ENCODE results near the gene PDGFB.
A peak's percentile ranks its signal among the peaks of the same experiment; 100 is the strongest.

The PDGFB gene

DNA sequence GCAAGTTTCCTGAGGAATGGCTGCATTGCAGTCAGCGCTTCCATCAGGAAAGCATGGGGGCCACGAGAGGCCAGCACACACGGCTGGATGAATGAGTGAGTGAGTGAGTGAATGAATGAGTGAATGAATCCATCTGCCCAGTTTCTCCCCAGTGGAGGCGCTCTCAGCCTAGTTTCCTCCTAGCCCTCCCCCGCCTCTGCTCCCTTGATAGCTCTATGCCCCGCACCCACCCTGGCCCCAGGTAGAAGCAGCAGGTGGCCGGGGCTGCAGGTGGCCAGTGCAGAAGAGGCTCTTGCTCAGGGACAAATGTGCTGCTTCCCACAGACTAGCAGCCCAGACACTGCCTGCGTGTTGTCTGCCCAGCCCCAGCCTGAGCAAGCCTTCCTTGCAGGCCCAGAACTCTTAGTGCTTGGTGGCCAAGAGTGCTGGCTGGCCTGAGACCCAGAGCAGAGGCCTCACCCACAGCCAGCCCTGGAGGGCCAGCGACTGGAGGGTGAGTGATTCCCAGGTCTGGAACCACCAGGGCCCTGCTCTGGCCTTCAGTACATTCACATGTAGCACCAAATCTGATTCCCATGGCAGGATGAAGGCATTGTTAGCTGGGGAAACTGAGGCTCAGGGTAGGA lies 31.1 kb upstream of the PDGFB start:
- H3K9me3 ChIP-seq (ENCODE audit: severe bottlenecking) = peaks cover 8% of the 10 kb centered on the region
- no peaks in the 10 kb centered on the region for H3K36me3 ChIP-seq
- peak; percentile 47 for DNase-seq
- TF ChIP-seq, protein P1, sequence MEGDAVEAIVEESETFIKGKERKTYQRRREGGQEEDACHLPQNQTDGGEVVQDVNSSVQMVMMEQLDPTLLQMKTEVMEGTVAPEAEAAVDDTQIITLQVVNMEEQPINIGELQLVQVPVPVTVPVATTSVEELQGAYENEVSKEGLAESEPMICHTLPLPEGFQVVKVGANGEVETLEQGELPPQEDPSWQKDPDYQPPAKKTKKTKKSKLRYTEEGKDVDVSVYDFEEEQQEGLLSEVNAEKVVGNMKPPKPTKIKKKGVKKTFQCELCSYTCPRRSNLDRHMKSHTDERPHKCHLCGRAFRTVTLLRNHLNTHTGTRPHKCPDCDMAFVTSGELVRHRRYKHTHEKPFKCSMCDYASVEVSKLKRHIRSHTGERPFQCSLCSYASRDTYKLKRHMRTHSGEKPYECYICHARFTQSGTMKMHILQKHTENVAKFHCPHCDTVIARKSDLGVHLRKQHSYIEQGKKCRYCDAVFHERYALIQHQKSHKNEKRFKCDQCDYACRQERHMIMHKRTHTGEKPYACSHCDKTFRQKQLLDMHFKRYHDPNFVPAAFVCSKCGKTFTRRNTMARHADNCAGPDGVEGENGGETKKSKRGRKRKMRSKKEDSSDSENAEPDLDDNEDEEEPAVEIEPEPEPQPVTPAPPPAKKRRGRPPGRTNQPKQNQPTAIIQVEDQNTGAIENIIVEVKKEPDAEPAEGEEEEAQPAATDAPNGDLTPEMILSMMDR (IDR thresholded peaks at IDR 0.05; ENCODE audit: low read depth, low read length) = peak; percentile 45
- no peaks in the 10 kb centered on the region for H3K27me3 ChIP-seq (ENCODE audit: insufficient read depth, low read depth, severe bottlenecking)
- H3K27ac ChIP-seq = no peak overlapping the region
- no peak overlapping the region for H3K4me3 ChIP-seq (ENCODE audit: low read depth, low read length)

DNA sequence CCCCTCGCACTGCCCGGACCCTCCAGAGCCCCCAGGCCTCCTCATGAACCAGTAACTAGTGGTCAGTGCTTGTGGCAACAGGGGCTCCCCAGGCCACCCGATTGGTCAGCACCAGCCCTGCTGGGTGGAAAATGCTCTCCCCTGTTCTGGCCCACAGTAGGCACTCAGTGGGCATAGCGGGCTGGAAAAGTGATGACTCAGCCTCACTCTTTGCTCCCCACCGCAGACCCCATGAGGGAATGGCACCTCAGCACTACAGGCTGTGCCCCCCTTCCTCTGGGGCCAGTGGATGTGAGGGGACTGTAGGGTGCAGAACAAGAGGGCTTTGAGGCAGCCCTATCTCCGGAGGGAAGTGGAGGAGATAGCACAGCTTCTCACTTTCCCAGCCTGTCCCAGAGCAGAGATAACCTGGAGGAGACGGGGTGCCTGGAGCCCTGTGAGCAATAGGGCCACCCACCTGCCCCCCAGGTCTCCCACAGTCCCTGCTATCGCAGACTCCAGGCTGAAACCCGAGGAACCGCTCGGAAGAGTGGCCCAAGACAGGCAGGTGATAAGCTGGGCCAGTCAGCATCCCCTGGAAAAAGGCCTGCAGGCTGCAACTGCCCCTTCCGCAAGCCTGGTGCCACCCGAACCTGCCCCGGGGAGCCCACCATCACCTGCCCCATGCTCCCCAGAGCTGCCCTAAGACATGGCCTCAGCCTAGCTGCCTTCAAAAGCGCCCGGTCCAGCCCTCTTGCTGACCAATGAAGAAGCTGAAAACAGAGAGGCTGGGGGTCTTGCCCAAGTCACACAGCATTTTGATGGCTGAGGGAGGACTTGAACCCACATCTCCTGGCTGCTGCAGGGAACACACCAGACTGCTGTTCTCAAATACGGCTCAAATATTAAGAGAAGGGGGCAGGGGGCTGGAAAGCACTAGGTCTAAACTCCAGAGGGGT lies 29.4 kb upstream of the PDGFB start:
- H3K36me3 ChIP-seq = no peaks in the 10 kb centered on the region
- H3K27ac ChIP-seq = no peak overlapping the region
- H3K27me3 ChIP-seq (ENCODE audit: insufficient read depth, low read depth, severe bottlenecking) = no peaks in the 10 kb centered on the region
- peaks cover 8% of the 10 kb centered on the region for H3K9me3 ChIP-seq (ENCODE audit: severe bottlenecking)
- DNase-seq = no peak
- no peak overlapping the region for H3K4me3 ChIP-seq (ENCODE audit: low read depth, low read length)
- TF ChIP-seq, protein P1 (IDR thresholded peaks at IDR 0.05; ENCODE audit: low read depth, low read length) = no peak

DNA sequence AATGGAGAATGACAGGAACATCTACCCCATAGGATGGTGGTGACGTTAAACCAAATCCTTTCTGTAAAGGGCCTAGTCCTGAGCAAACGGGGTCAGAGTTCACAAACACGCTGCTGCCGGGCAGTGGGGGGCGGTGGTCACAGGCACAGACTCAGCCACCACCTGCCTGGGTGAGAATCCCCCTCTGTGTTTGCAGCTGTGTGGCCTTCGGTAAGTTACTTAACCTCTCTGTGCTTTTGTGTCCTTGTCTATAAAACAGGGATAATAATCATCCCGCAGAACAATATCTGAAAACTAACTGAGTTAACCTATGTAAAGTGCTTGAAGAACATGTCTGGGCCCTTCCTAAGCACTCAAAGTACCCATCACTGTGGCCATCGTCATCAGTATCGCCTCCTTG lies 26.0 kb upstream of the PDGFB start:
- H3K27me3 ChIP-seq (ENCODE audit: insufficient read depth, low read depth, severe bottlenecking) = no peaks in the 10 kb centered on the region
- DNase-seq = no peak
- no peaks in the 10 kb centered on the region for H3K36me3 ChIP-seq
- H3K9me3 ChIP-seq (ENCODE audit: severe bottlenecking) = peaks cover 3% of the 10 kb centered on the region
- no peak overlapping the region for H3K27ac ChIP-seq
- H3K4me3 ChIP-seq (ENCODE audit: low read depth, low read length) = no peak overlapping the region
- TF ChIP-seq, protein P1 (IDR thresholded peaks at IDR 0.05; ENCODE audit: low read depth, low read length) = no peak

DNA sequence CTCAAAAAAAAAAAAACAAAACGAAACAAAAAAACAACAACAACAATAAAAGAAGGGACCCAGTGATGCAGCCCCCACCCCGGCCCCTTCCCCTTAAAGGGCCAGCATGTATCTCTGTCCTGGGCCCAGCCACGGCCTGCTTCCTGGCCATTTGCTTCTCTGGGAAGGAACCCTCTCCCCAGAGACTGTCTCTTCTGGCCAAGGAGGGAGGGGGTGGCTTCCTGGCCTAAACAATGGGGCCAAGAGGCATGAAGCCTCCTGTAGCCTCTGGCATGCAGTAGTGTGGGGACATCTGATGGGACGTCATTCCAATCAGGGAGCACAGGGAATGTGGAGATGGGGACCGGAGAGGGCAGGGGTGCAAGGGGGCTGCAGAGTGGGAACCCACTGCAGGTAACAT lies 25.5 kb upstream of the PDGFB start:
- H3K27ac ChIP-seq = no peak overlapping the region
- no peaks in the 10 kb centered on the region for H3K36me3 ChIP-seq
- peaks cover 3% of the 10 kb centered on the region for H3K9me3 ChIP-seq (ENCODE audit: severe bottlenecking)
- TF ChIP-seq, protein P1 (IDR thresholded peaks at IDR 0.05; ENCODE audit: low read depth, low read length) = no peak
- DNase-seq = no peak
- no peaks in the 10 kb centered on the region for H3K27me3 ChIP-seq (ENCODE audit: insufficient read depth, low read depth, severe bottlenecking)
- no peak overlapping the region for H3K4me3 ChIP-seq (ENCODE audit: low read depth, low read length)

DNA sequence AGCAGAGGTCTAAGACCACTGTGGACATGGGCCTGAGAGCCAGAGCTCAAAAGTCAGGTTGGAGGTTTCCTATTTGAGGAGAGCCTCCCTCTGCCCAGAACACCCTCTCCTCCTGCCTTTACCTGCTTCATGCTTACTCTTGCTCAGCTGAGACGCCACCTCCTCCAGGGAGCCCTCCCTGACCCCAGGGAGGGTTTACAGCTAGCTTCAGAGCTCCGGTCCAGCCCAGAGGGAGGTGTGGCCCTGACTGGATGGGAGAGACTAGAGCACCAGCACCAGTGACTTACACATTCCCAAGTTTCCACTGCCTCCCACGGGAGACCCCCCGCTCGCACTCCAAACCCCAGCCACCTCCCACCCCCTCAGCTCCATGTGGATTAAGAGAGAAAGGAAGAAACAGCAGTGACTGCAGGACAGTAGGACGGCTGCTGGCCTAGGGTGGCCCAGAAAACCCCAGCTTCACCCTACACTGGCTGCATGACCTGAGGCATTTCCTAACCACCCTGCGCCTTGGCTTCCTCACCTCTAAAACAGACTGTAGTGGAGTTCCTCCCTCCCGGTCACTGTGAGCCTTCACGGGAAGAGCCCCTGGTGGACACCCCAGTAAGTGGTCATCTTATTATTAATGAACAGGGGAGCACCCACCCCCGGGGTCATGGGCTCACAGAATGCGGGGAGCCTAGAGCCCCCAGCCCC lies 24.5 kb upstream of the PDGFB start:
- H3K27me3 ChIP-seq (ENCODE audit: insufficient read depth, low read depth, severe bottlenecking) = no peaks in the 10 kb centered on the region
- TF ChIP-seq, protein P1 (IDR thresholded peaks at IDR 0.05; ENCODE audit: low read depth, low read length) = no peak

More for the DNA sequence above, 24.5 kb upstream of the PDGFB start:
- Histone ChIP-seq H3K27ac (no peak overlapping the region), H3K4me3 (ENCODE audit: low read depth, low read length) (no peak overlapping the region), H3K36me3 (no peaks in the 10 kb centered on the region), H3K9me3 (ENCODE audit: severe bottlenecking) (peaks cover 3% of the 10 kb centered on the region)
- DNase-seq = no peak
